SK-N-SH treated with all-trans-retinoic acid at 6 μM for 48 hours (cell line): ENCODE measurements around the gene TBX1.

Experiments used
- ATAC-seq: fragments of 200-7000 bp; cut with Tn5 transposase; 3 replicates; pipeline ENCODE4 v1.9.1; 2020; ENCODE audit warnings: mild to moderate bottlenecking, moderate library complexity
- ARNTL ChIP-seq: fragments of 450-650 bp; formaldehyde crosslinking; IDR thresholded peaks from 2 replicates; pipeline ENCODE4 v1.5.0; 2020; ENCODE audit warnings: low read depth, mild to moderate bottlenecking, moderate library complexity, borderline replicate concordance
- BACH2 ChIP-seq: fragments of 250-450 bp; sonication (Bioruptor Pico); IDR thresholded peaks from 2 replicates; pipeline ENCODE4 v1.9.0; 2021; ENCODE audit warnings: mild to moderate bottlenecking, borderline replicate concordance
- CREB5 ChIP-seq: fragments of 250-450 bp; sonication (Bioruptor Pico); IDR thresholded peaks from 2 replicates; pipeline ENCODE4 v1.5.1; 2020; ENCODE audit warnings: low read depth, mild to moderate bottlenecking, moderate library complexity
- CSDC2 ChIP-seq: fragments of 250-450 bp; sonication (Bioruptor Pico); IDR thresholded peaks from 2 replicates; pipeline ENCODE4 v1.5.0; 2020; ENCODE audit warnings: mild to moderate bottlenecking, moderate library complexity
- ESRRG ChIP-seq: fragments of 250-450 bp; sonication (Bioruptor Pico); IDR thresholded peaks from 2 replicates; pipeline ENCODE4 v1.6.1; 2021; ENCODE audit warnings: mild to moderate bottlenecking
- GLIS3 ChIP-seq: fragments of 250-450 bp; sonication (Bioruptor Pico); IDR thresholded peaks from 2 replicates; pipeline ENCODE4 v1.5.0; 2020; ENCODE audit warnings: mild to moderate bottlenecking, moderate library complexity
- ISL1 ChIP-seq: fragments of 250-450 bp; sonication (Bioruptor Pico); IDR thresholded peaks from 2 replicates; pipeline ENCODE4 v2.1.2; 2022; ENCODE audit warnings: mild to moderate bottlenecking, moderate library complexity
- OSR1 ChIP-seq: fragments of 250-450 bp; sonication (Bioruptor Pico); IDR thresholded peaks from 2 replicates; pipeline ENCODE4 v1.8.0; 2022; ENCODE audit warnings: moderate library complexity, mild to moderate bottlenecking, inconsistent platforms
- PPARA ChIP-seq: fragments of 250-450 bp; sonication (Bioruptor Pico); IDR thresholded peaks from 2 replicates; pipeline ENCODE4 v1.5.0; 2020; ENCODE audit warnings: mild to moderate bottlenecking, borderline replicate concordance
- RARB ChIP-seq: fragments of 250-450 bp; sonication (Bioruptor Pico); IDR thresholded peaks from 2 replicates; pipeline ENCODE4 v1.8.0; 2021; ENCODE audit warnings: mild to moderate bottlenecking, moderate library complexity
- SNAI2 ChIP-seq: fragments of 250-450 bp; sonication (Bioruptor Pico); IDR thresholded peaks from 2 replicates; pipeline ENCODE4 v1.5.0; 2020; ENCODE audit warnings: mild to moderate bottlenecking, moderate library complexity
- TCF4 ChIP-seq: fragments of 250-450 bp; sonication (Bioruptor Pico); IDR thresholded peaks from 2 replicates; pipeline ENCODE4 v1.8.0; 2021; ENCODE audit warnings: mild to moderate bottlenecking, moderate library complexity, borderline replicate concordance
- TOX ChIP-seq: fragments of 250-450 bp; sonication (Bioruptor Pico); IDR thresholded peaks from 2 replicates; pipeline ENCODE4 v1.8.0; 2021; ENCODE audit warnings: mild to moderate bottlenecking, moderate library complexity, borderline replicate concordance
- ZC3H10 ChIP-seq: fragments of 250-450 bp; sonication (Bioruptor Pico); IDR thresholded peaks from 2 replicates; pipeline ENCODE4 v1.5.1; 2021; ENCODE audit warnings: mild to moderate bottlenecking, moderate library complexity
- ZFP3 ChIP-seq: fragments of 250-450 bp; sonication (Bioruptor Pico); IDR thresholded peaks from 2 replicates; pipeline ENCODE4 v1.5.0; 2020; ENCODE audit warnings: mild to moderate bottlenecking, moderate library complexity
- ZFP30 ChIP-seq: fragments of 450-650 bp; formaldehyde crosslinking; IDR thresholded peaks from 2 replicates; pipeline ENCODE4 v1.5.0; 2022; ENCODE audit warnings: mild to moderate bottlenecking, moderate library complexity
- ZNF565 ChIP-seq: fragments of 450-650 bp; formaldehyde crosslinking; conservative IDR thresholded peaks from 2 replicates; pipeline ENCODE4 v1.5.0; 2020; ENCODE audit warnings: low read depth, mild to moderate bottlenecking, moderate library complexity
- ZNF70 ChIP-seq: fragments of 450-650 bp; formaldehyde crosslinking; IDR thresholded peaks from 2 replicates; pipeline ENCODE4 v1.5.0; 2020; ENCODE audit warnings: mild to moderate bottlenecking, moderate library complexity
- ZNF8 ChIP-seq: fragments of 450-650 bp; formaldehyde crosslinking; IDR thresholded peaks from 2 replicates; pipeline ENCODE4 v1.5.0; 2020; ENCODE audit warnings: mild to moderate bottlenecking, moderate library complexity
- TF ChIP-seq, protein P1 (sequence below): fragments of 250-450 bp; sonication (Bioruptor Pico); IDR thresholded peaks from 2 replicates; pipeline ENCODE4 v1.8.0; 2020; ENCODE audit warnings: mild to moderate bottlenecking, moderate library complexity, borderline replicate concordance
- TF ChIP-seq, protein P2 (sequence below): fragments of 250-450 bp; sonication (Bioruptor Pico); IDR thresholded peaks from 2 replicates; pipeline ENCODE4 v1.5.1; 2021; ENCODE audit warnings: mild to moderate bottlenecking, moderate library complexity
- TF ChIP-seq, protein P3 (sequence below): fragments of 250-450 bp; sonication (Bioruptor Pico); IDR thresholded peaks from 2 replicates; pipeline ENCODE4 v1.5.0; 2020; ENCODE audit warnings: mild to moderate bottlenecking, moderate library complexity
- TF ChIP-seq, protein P4 (sequence below): fragments of 250-450 bp; sonication (Bioruptor Pico); IDR thresholded peaks from 2 replicates; pipeline ENCODE4 v1.8.0; 2021; ENCODE audit warnings: low read depth, mild to moderate bottlenecking, moderate library complexity, borderline replicate concordance

Gene TBX1

DNA sequence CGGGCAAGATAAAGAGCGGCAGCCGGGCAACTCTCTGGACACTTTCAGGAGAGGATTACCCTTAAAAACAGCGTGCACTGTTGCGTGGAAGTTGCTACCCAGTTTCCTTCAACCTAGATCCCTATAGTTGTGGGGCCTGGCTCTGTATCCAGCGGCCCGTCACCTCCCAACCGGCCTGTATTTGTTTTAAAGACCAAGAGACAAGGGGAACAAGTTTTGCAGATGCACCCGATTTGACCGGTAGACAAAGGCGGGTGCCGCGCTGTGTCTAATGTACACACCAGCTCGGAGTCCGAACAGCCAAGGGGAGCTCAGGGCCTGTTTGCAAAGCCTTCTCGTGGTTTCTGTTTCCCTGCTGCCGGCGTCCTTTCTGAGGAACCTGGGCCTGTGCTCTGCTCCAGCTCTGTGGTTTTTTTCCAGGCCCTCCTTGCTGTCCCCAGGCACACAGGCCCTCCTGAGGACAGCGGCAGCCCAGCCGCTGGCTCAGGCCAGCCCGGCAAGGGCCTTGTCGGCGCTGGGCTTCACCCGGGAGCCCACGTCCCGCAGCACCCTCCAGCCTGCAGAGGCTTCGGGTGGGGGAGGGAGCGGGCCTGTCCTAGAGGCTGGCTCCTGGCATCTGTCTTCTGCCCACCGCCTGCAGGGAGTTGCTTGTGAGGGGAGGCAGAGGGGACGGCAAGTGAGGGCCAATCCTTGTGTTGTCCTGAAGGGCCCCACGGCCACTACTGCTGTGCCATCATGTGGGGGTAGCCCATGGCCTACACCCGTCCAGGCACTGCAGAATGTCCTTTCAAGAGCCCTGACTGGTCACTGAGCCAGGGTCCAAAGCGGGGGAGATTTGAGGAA lies 1.4 kb downstream of the TBX1 start:
- TF ChIP-seq ARNTL = no peak
- TF ChIP-seq TOX = no peak
- TF ChIP-seq ZC3H10 (CRISPR knock-in tag) = no peak
- no peak for TF ChIP-seq ZFP3 (CRISPR knock-in tag)
- TF ChIP-seq PPARA (CRISPR knock-in tag) = no peak
- no peak for TF ChIP-seq CSDC2 (CRISPR knock-in tag)
- TF ChIP-seq CREB5 (CRISPR knock-in tag) = no peak
- TF ChIP-seq, protein P1, sequence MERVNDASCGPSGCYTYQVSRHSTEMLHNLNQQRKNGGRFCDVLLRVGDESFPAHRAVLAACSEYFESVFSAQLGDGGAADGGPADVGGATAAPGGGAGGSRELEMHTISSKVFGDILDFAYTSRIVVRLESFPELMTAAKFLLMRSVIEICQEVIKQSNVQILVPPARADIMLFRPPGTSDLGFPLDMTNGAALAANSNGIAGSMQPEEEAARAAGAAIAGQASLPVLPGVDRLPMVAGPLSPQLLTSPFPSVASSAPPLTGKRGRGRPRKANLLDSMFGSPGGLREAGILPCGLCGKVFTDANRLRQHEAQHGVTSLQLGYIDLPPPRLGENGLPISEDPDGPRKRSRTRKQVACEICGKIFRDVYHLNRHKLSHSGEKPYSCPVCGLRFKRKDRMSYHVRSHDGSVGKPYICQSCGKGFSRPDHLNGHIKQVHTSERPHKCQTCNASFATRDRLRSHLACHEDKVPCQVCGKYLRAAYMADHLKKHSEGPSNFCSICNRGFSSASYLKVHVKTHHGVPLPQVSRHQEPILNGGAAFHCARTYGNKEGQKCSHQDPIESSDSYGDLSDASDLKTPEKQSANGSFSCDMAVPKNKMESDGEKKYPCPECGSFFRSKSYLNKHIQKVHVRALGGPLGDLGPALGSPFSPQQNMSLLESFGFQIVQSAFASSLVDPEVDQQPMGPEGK (CRISPR knock-in tag) = no peak
- no peak for TF ChIP-seq ZFP30 (CRISPR knock-in tag)
- TF ChIP-seq, protein P2, sequence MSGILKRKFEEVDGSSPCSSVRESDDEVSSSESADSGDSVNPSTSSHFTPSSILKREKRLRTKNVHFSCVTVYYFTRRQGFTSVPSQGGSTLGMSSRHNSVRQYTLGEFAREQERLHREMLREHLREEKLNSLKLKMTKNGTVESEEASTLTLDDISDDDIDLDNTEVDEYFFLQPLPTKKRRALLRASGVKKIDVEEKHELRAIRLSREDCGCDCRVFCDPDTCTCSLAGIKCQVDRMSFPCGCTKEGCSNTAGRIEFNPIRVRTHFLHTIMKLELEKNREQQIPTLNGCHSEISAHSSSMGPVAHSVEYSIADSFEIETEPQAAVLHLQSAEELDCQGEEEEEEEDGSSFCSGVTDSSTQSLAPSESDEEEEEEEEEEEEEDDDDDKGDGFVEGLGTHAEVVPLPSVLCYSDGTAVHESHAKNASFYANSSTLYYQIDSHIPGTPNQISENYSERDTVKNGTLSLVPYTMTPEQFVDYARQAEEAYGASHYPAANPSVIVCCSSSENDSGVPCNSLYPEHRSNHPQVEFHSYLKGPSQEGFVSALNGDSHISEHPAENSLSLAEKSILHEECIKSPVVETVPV (CRISPR knock-in tag) = no peak
- no peak for TF ChIP-seq RARB
- TF ChIP-seq GLIS3 (CRISPR knock-in tag) = no peak
- no peak for TF ChIP-seq ZNF565
- no peak for TF ChIP-seq ZNF8 (CRISPR knock-in tag)
- TF ChIP-seq ESRRG (CRISPR knock-in tag) = no peak
- TF ChIP-seq TCF4 = no peak

DNA sequence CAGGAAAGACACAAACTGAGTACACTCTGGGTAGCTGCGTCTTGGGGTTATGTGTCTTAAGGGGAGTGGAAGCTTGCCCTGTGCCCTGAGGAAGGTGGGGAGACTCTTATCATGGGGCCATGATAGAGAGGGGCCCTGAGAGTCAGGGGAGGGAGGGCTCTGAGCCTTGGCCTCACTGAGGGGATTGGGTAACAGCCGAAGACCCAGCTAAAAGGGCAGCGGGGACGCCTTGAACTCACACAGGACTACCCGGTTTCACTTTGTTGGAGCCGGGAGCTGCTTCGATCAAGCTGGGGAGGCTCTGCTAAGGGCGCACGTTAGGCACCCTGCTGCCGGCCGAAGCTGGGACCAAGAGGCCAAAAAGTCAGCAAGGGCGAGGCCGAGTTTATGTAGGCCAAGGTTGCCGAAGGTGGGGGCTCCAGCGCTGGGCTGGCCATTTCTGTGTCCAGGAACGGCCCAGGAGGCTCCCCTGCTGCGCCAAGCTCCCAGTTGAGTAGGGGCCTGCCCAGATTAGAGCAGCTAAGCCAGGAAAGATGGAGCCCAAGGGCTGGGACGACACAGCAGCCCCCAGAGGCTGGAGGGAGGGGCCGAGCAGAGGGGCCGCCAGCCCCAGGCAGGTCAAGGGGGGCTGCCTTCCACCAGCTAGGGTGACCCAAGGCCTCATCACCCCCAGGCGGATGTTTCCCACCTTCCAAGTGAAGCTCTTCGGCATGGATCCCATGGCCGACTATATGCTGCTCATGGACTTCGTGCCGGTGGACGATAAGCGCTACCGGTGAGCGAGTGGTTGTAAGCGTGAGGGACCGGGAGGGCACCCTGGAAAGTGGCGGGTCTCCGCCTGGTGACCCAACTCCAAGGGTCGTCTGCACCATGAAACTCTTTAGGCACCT lies 2.2 kb downstream of the TBX1 start:
- no peak for TF ChIP-seq ESRRG (CRISPR knock-in tag)
- no peak for TF ChIP-seq BACH2
- TF ChIP-seq, protein P1 (CRISPR knock-in tag) = no peak
- TF ChIP-seq CSDC2 (CRISPR knock-in tag) = no peak
- TF ChIP-seq, protein P3, sequence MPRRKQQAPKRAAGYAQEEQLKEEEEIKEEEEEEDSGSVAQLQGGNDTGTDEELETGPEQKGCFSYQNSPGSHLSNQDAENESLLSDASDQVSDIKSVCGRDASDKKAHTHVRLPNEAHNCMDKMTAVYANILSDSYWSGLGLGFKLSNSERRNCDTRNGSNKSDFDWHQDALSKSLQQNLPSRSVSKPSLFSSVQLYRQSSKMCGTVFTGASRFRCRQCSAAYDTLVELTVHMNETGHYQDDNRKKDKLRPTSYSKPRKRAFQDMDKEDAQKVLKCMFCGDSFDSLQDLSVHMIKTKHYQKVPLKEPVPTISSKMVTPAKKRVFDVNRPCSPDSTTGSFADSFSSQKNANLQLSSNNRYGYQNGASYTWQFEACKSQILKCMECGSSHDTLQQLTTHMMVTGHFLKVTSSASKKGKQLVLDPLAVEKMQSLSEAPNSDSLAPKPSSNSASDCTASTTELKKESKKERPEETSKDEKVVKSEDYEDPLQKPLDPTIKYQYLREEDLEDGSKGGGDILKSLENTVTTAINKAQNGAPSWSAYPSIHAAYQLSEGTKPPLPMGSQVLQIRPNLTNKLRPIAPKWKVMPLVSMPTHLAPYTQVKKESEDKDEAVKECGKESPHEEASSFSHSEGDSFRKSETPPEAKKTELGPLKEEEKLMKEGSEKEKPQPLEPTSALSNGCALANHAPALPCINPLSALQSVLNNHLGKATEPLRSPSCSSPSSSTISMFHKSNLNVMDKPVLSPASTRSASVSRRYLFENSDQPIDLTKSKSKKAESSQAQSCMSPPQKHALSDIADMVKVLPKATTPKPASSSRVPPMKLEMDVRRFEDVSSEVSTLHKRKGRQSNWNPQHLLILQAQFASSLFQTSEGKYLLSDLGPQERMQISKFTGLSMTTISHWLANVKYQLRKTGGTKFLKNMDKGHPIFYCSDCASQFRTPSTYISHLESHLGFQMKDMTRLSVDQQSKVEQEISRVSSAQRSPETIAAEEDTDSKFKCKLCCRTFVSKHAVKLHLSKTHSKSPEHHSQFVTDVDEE (CRISPR knock-in tag) = no peak
- no peak for TF ChIP-seq RARB
- no peak for TF ChIP-seq ISL1 (CRISPR knock-in tag)
- no peak for TF ChIP-seq PPARA (CRISPR knock-in tag)
- TF ChIP-seq ZFP3 (CRISPR knock-in tag) = no peak
- TF ChIP-seq ZNF70 = no peak
- TF ChIP-seq, protein P4, sequence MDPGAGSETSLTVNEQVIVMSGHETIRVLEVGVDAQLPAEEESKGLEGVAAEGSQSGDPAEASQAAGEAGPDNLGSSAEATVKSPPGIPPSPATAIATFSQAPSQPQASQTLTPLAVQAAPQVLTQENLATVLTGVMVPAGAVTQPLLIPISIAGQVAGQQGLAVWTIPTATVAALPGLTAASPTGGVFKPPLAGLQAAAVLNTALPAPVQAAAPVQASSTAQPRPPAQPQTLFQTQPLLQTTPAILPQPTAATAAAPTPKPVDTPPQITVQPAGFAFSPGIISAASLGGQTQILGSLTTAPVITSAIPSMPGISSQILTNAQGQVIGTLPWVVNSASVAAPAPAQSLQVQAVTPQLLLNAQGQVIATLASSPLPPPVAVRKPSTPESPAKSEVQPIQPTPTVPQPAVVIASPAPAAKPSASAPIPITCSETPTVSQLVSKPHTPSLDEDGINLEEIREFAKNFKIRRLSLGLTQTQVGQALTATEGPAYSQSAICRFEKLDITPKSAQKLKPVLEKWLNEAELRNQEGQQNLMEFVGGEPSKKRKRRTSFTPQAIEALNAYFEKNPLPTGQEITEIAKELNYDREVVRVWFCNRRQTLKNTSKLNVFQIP (CRISPR knock-in tag) = no peak
- no peak for TF ChIP-seq ZNF8 (CRISPR knock-in tag)
- no peak for TF ChIP-seq OSR1
- TF ChIP-seq, protein P2 (CRISPR knock-in tag) = no peak
- TF ChIP-seq SNAI2 (CRISPR knock-in tag) = no peak
- TF ChIP-seq GLIS3 (CRISPR knock-in tag) = no peak
- ATAC-seq = no peak

More for the DNA sequence above, 1.4 kb downstream of the TBX1 start:
- ATAC-seq = no peak
